ENCODE results near the gene ORC4.

ORC4 gene

DNA sequence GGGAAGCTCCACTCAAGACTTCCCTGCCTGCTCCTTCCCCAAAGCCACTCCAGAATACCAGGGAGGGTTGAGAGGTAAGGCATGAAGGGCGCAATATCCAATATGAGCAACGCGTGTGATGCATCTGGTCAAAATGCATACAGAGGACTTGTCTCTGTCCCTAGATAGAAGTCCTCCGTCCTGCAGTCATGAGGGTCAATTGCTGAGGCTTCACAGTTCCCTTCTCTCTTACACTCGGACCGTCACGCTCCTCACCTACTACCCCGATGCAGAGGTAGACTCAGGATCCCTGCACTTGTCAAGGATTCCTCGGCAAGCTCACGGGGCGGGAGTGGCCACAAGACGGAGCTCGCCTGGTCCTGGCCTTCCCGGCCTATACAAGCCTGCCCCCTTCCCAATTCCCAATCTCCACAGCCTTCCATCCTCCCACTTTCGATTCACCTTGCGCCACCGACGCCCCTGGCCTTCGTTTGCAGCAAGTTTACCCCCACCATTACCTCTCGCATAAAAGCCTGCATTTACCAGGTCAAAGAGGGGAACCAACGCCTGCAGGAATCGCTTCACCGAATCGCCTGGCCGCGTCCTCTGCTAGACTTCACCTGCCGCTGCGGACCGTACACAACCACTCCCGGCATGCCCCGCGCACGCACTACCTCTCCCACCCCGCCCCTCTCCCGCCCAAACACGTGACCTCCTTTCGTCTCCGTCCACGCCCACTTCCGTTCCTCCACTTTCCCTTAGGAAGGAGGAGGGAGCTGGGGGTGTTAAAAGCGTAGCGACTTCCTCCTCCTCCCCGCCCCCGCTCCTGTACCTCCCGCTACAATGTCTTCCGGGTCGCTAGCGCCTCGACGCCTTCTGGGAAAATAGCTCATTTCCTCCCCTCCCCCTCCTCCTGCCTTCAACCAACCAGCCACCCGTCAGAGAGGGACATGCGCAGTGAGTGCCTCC is at the start of gene ORC4:
Gene ORC4, minus strand, starts transcription at position 627 of the 948 bp plus-strand sequence. CDS start 44,779 bp downstream, outside the sequence.
- DNase-seq, result peak; percentile 97

DNA sequence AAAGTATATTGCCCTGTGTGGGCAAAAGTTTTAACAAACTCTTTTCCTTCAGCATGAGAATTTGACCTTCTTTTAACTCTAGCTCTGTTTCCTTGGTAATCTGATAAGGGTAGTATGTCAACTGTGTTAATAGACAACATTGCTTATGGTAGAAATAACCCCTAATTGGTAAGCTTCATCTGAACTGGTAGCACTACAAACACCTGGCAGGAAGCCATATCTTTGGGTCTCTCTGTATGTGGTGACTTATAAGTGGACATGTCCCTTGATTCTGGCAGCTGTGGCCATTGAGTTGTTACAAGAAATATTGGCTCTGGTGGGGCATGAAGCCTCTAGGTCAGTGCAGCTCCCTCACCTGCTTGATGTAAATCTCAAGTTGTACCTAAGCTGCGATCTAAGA is 47.3 kb upstream of the ORC4 start:
- no peak for DNase-seq

DNA sequence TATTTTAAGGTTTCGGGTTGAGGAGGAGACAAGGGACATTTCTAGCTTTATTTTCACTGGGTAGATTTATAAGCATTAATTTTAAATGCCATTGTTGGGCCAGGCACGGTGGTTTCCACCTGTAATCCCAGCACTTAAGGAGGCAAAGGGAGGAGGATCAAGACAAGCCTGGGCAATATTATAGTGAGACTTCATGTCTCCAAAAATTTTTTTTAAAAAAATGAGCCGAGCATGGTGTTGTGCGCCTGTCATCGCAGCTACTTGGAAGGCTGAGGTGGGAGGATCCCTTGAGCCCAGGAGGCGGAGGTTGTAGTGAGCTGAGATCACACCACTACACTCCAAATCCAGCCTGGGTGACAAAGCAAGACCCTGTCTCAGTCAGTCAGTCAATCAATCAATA is 45.4 kb upstream of the ORC4 start:
- no peak for DNase-seq

DNA sequence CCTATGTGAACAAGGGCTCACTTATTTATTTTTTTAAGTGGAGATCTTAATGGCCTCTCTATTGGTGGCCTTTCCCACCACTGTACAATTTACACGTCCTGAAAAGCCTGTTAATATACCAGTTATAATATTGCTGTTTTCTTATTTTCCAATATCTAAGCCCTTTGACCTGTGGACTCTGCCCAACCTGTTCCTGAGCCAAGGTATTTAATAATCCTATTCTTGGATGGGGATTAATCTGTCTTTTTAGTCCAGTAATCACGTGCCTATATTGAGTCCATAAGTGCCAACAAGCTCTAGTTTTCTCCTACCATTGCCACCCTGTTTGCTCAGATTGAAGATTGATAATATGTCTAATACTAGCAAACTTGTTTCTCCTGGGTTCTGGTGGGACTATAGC is 43.1 kb upstream of the ORC4 start:
- DNase-seq, result no peak

DNA sequence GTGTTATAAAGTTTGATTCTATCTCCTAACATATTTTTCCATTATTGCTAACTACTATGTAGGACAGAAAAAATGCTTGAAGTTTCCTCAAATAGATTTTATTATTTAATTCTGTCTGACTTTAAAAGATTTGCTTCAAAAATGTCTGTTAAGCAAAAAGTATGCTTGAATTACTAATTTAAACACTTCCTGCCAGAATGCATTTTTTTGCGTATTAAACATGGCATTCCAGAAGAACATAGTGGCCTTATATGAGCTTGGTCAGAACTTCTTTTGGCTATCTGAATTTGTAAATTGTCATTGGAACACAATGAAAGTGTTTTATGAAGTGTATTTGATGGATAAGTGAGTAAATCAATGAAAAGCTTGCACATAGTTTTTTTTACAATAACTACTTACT is 38.1 kb upstream of the ORC4 start:
- no peak for DNase-seq

DNA sequence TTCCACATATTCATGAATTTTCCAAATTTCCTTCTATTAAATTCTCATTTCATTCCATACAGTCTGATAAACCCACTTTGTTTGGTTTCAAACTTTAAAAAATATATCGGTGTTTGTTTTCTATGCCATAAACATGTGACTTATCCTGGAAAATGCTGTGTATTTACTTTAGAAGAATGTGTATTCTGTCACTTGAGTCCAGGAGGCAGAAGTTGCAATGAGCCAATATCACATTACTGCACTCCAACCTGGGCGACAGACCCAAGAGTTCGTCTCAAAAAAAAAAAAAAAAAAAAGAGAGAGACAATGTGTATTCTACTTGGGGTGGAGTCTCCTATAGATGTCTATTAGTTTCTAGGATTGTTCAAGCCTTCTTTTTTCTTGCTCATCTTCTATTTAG is 32.1 kb upstream of the ORC4 start:
- no peak for DNase-seq

DNA sequence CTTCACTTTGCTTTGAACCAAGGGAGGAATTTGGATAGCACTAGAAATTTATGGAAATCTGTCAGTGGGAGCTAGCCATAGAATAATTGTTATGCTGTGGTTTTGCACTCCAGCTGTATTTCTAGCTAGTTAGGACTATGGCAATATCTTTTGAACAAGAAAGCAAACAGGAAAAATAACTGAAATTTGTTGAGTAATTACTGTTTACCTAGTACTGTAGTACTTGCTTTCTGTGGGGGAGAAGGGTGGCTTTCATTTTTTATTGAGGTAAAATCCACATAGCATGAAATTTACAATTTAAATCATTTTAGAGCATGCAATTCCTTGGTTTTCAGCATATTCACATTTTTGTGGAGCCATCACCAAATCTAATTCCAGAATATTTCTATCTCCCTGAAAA is 28.7 kb upstream of the ORC4 start:
- DNase-seq, result peak; percentile 3

DNA sequence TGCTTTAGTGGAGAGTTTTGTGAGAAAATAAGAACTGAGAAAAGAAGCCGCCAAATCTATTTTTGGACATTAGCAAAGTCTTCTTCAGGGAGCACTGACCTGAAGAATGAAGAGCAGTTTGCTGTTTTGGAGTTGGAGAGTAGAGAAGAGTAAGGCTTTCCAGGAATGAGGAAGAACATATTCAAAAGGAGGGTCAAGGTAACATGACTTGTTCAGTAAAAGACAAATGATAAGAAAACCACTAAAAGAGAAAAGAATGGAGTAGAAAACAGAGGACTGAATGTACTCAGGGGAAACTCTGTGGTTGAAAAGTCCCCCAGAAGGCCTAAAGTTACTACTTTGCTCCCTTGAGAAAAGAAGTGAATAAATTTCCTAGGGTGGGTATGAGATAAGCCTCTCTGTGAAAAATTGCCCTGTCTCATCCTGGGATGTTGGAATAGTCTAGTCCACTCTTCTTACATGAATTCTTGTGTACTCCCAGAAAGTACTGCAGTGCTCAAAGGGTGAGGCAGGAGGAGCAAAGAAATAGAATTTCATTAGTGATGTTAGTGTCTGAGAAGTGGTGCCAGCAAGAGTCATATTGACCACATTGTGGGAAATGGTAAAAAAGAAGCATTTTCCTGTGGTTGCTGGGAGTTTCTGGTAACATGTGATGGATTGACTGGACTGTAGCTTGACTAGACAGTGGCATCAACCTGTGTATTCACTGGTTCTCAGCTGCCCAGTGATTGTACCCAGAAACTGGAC is 28.1 kb upstream of the ORC4 start:
- DNase-seq, result no peak

DNA sequence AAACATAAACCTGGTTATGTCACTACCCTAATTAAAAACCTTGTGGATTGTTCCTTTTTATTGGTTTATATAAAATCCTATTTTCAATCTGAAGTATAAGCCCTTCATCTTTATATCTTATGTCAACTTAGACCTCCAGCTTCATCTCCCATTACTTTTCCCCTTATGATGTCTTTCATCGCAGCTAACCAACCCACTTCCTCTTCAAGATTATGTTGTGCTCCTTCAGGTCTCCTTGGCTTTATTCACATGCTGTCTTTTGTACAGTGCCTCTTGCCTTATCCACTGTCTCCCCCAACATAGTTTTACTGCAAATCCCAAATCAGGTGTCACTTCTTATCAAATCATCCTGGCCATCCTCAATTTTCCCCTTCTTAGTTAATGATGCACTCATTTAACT is 26.3 kb upstream of the ORC4 start:
- no peak for DNase-seq

DNA sequence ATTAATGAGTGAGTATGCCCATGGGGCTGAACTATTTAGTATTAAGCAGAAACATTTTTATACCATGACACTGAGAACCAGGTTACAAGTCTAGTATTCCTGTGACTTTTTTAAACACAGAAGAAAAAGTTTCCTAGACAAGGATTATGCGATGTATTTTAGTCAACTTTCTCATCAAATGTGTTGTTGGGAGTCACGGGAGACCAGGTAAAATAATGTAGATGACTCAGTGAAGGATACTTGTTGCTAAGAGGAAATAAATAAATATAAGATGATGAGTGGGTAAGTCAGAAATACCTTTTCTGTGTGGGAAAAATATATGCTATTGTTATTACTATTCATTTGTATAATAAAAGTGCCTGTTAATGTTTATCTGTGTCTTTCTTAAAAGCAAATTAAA is 23.8 kb upstream of the ORC4 start:
- no peak for DNase-seq

DNA sequence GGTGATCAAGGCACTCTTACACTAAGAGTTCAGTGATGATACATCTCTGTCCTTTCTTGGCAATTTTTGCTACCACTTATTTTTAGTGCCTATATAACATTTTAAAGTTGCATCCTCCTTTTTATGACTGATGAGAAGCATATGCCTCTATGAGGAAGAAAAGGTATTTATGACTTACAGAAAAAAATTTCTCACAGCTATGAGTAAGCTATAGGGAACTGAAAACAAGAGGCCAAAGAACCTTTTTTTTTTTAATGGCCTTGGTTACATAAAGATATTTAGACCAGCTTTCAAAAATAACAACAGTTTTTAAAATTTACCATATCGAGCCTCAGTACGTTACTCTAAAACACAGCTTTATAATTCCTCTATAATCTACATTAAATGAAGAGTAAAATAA is 21.7 kb upstream of the ORC4 start:
- no peak for DNase-seq

DNA sequence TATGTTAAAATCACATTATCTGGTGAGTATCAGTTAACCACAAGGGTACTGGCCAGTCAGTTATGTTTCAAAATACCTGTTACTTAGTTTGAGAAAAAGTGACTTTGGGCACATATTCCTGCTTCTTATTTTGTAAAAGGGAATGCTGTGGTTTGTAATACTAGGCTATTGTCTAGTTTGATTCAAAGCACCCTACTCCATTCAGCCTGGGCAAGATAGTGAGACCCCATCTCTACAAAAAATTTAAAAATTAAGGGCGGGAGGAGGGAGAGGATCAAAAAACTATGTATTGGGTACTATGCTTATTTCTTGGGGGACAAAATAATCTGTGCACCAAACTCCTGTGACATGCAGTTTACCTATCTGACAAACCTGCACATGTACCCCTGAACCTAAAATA is 19.2 kb upstream of the ORC4 start:
- no peak for DNase-seq

DNA sequence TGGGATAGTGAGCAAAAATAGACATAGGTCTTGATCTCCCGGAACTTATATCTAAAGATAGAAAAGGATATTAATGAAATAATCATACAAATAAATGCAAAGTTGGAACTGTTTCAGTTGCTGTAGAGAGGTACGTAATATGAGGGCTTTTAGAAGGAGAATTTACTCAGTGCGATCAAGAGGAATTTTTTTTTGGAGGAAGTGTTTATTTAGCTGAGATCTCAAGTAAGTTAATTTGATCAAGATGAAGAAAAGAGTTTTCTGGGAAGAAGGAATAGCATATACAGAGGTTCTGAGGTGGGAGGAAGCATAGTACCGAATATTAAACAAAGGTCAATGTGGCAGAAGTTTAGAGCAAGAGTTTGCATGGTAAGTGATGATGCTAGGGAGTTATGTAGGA is 11.7 kb upstream of the ORC4 start:
- no peak for DNase-seq

DNA sequence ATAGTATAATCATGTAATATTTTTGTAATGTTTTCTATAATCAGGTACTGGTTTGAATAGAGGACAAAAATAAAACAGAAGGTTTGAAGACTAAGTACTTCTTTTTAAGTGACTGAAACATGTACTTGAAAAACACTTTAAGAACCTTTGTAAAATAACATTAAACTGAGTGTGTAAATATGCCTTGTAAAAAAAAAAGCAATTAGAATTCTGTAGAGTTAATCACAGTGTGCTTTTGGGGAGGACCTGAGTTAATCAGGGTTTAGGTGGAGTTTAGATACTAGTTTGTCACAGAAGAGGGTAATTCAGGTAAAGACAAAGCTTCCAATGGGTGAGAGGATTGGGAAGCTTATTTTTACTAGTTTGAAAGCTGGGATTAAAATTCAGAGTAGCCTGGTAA is 10.6 kb upstream of the ORC4 start:
- no peak for DNase-seq

DNA sequence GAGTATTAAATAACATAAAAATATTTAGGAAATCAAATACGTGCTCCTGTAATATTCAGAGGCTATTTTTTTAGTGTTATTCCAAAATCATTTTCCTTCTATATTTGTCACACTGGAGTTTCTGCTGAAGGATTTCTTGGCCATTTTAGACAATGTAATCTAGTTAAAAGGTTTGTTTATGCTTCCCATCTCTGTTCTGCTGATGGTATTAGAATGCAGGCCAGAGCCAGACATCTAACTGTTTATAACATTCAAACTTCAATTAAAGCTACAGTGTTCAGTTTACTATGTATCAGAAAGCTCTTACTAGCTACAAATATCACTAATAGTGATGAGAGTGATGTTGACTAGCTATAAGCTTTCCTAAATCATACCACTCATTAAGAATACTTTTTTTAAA is 8.2 kb upstream of the ORC4 start:
- no peak for DNase-seq

DNA sequence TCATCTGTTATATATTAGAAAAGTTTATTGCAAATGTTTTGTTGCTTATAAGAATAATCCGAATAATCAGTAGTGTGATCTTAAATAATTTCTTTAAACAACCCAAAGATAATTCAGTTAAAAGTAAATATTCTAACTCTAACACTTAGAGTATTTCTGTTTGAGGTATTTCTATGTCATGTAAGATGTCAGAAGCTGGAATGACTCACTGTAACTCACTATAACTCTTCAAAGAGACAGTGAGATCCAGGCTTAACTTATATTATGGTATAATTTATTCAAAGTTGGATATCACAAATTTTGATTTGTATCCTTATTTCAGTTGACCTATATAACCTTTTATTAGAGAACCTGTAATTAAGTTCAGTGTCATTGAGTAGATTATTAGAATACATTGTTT is 7.3 kb upstream of the ORC4 start:
- DNase-seq, result no peak

DNA sequence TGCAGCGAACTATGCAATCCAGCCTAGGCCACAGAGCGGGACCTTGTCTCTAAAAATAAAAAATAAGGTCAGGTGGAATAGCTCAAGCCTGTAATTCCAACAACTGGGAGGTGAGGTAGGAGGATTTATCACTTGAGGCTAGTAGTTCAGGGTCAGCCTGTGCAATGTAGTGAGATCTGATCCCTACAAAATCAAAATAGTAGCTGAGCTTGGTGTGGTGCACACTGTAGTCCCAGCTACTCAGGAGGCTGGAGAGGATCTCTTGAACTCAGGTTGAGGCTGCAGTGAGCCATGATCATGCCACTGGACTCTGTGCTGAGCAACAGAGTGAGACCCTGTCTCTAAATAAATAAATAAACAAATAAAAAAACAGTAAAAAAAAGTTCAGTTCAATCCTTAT is 6.0 kb upstream of the ORC4 start:
- no peak for DNase-seq

DNA sequence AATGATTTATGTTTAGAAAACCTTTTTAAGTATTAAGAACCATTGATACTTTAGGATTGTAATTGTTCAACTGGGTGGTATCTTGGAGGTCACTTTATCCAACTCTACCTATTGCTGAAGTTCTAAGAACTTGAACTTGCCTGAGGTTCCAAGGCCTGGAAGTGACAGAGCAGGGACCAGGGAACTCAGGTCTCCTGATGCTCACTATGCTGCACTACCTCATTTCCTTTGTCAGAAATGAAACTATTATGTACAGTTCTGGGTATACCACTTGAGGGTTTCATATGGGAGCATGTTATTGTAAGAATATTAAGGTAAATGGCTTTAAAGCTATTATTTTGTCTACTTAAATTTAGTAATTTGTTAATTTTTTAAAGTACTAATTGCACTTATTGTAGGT is 3.3 kb upstream of the ORC4 start:
- DNase-seq, result no peak

DNA sequence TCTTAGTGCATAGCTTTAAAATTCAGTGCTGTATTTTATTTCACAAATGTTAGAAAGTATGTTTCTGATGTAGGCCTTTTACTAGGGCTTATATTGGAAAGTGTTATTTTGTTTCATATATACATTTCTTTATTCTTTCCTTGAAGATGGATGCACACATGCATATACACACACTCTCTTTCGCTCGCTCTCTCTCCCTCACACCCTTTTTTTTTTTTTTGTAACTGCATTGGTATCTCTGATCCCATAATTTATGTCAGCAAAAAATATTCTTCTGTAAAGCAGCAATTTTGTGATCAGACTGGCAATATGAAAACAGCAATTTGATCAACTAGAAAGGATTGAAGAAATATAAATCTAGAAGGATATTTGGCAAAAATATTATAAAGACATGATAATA is 2.3 kb upstream of the ORC4 start:
- no peak for DNase-seq

DNA sequence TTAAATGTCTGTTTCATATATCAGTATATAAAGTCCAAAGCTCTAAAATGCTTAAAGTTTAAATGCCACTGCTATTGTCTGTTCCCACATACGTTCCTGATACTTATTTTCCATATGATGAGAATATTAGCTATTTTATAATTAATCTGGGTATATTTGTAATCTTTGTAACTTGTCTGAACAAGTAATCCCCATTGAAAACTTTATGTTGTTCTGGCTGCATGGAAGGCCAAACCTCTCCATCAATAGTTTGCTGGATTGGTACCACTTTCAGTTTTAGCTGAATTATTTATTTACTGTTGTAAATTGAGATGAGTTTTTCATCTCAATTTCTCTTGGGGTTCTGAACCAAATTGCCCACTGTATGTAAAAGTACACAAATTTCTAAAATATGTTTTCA is 1.8 kb upstream of the ORC4 start:
- DNase-seq, result no peak

DNA sequence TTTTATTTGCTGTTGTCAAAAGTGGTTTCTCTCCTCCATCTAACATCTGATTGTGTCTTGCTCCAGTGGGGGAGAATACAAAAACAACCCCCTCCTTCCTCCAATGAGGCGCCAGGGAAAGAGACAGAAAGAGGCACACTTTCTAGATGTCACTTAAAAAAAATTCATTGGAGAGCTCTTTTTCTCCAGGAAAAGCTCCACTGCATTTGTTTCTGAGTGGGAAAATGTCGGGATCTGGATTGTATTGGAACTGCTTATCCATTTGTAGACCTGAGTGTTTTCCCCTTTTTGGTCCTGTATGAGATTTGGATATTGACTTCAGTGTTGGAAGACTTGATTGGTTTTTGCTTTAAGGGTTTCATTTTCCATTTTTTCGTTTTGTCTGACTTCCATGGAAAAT is 1.3 kb upstream of the ORC4 start:
- no peak for DNase-seq

DNA sequence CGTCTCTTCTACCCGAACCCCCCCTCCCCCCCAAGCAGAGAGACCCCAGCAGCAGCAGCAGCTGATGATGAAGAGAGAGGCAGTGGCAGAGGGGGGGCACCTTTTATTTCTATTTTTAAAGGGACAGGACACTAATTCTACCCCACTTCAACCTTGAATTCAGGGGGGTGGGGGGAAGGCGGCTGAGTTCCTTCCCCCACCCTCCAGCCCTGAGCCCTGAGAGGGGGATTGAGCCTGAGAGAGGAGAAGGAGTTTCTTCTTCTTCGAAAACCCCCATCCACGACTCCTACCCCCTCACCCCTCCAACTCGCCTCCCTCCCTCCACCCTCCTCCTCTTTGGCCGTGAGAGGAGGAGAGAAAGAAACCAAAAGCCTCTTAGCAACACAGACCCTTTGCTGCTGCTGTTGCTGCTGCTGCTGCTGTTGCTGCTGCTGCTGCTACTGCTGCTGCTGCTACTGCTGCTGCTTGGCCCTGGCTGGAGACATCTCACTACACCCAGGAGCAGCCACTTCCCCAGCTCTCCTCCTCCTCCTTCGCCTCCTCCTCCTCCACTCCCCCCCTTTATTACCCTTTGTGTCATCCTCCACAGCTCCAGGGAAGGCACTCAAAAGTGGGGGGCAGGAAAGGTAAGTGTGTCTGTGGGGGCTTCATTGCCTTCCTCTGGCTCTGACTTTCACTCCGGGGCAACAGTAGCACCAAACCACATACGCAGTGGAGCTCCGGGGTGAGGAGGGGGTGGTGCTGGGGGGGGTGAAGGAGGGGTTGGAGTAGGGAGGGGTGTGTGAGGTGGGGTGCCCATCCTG is 723 bp upstream of the ORC4 start, which contains the start of gene MBD5:
Gene MBD5, plus strand, starts transcription at position 33 of the 803 bp plus-strand sequence.
- no peak for DNase-seq

DNA sequence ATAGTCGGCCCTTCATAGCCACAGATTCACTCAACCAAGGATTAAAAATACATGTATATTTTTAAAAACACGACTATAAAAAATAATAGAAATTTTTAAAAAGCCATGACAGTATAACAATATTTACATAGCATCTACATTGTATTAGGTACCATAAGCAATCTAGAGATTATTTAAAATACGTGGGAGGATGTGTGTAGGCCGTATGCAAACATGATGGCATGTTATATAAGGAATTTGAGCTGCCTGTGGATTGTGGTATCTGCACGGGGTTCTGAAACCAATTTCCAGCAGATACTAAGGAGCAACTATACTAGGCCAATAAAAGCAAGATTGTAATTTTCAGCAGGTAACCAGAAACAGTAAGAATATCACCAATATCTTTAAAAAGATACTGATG is 5.9 kb downstream of the ORC4 start:
- peak; percentile 8 for DNase-seq

Measured in NCI-H526 treated with DMSO at 0.1 percent for 48 hours (cell line).